Neural progenitor cell (in vitro differentiated cells): Measurements from ENCODE around the gene EDEM3.

Experiments used
- EZH2 ChIP-seq: fragments of 200-600 bp; sonication (generic); IDR thresholded peaks from 2 replicates; pipeline ENCODE4 v1.6.1; 2017; ENCODE audit warnings: antibody characterized with exemption, mild to moderate bottlenecking, moderate library complexity
- TF ChIP-seq, protein P1 (sequence below): fragments of 200-600 bp; sonication (generic); IDR thresholded peaks from 2 replicates; pipeline ENCODE4 v1.5.1; 2017; ENCODE audit warnings: antibody characterized with exemption, mild to moderate bottlenecking

DNA sequence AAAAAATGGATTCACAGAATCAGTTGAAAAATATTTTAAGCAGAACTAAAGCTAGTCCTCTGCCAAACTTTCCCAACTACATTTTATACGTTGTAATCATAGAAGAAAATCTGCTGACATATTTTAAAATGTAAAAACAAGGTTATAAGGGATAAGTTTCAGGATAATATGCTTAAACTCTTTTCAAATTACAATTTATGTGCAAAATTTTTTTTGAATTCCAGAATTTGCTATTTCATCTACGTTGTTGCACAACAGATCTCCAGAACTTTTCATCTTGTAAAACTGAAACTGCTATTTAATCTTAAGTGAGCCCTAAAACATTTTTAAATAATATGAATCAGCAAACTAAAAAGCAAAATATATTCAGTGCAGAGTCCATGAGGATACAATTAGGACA is 5.9 kb downstream of the EDEM3 start:
- TF ChIP-seq, protein P1, sequence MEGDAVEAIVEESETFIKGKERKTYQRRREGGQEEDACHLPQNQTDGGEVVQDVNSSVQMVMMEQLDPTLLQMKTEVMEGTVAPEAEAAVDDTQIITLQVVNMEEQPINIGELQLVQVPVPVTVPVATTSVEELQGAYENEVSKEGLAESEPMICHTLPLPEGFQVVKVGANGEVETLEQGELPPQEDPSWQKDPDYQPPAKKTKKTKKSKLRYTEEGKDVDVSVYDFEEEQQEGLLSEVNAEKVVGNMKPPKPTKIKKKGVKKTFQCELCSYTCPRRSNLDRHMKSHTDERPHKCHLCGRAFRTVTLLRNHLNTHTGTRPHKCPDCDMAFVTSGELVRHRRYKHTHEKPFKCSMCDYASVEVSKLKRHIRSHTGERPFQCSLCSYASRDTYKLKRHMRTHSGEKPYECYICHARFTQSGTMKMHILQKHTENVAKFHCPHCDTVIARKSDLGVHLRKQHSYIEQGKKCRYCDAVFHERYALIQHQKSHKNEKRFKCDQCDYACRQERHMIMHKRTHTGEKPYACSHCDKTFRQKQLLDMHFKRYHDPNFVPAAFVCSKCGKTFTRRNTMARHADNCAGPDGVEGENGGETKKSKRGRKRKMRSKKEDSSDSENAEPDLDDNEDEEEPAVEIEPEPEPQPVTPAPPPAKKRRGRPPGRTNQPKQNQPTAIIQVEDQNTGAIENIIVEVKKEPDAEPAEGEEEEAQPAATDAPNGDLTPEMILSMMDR, result no peak
- no peak for TF ChIP-seq EZH2
